ENCODE data around the gene PCYOX1L.

The PCYOX1L gene

GRCh38 chr5:149408252-149409099 is 50.6 kb downstream of the PCYOX1L start:
- TF ChIP-seq TAF1 (IDR thresholded peaks at IDR 0.05; ENCODE audit: low read depth) (no peak), NFIC (IDR thresholded peaks at IDR 0.05) (no peak), CEBPB (IDR thresholded peaks at IDR 0.05) (no peak), REST (IDR thresholded peaks at IDR 0.05; ENCODE audit: low read depth) (no peak), EGR1 (IDR thresholded peaks at IDR 0.05) (no peak), USF1 (IDR thresholded peaks at IDR 0.05) (no peak), TCF12 (IDR thresholded peaks at IDR 0.05; ENCODE audit: low read depth) (no peak), FOXM1 (IDR thresholded peaks at IDR 0.05; ENCODE audit: borderline replicate concordance, low read depth) (no peak), ZBTB7A (IDR thresholded peaks at IDR 0.05; ENCODE audit: low read depth) (no peak), CREB1 (IDR thresholded peaks at IDR 0.05; ENCODE audit: low read depth) (no peak), RAD21 (IDR thresholded peaks at IDR 0.05; ENCODE audit: low read depth) (no peak), MAX (IDR thresholded peaks at IDR 0.05) (no peak), TEAD4 (IDR thresholded peaks at IDR 0.05) (no peak)

- no peak for TF ChIP-seq MAX (IDR thresholded peaks at IDR 0.05)
- no peak for TF ChIP-seq REST (IDR thresholded peaks at IDR 0.05; ENCODE audit: low read depth)
- TF ChIP-seq ZBTB7A (IDR thresholded peaks at IDR 0.05; ENCODE audit: low read depth) = no peak
- TF ChIP-seq NFIC (IDR thresholded peaks at IDR 0.05) = no peak
- no peak for TF ChIP-seq CREB1 (IDR thresholded peaks at IDR 0.05; ENCODE audit: low read depth)
- no peak for TF ChIP-seq TEAD4 (IDR thresholded peaks at IDR 0.05)
Observed at GRCh38 chr5:149409268-149409948, 51.6 kb downstream of the PCYOX1L start.

GRCh38 chr5:149410071-149410470 is 52.2 kb downstream of the PCYOX1L start:
- TF ChIP-seq TEAD4 (IDR thresholded peaks at IDR 0.05) (no peak), NFIC (IDR thresholded peaks at IDR 0.05) (no peak)

GRCh38 chr5:149410721-149411432 is 53.0 kb downstream of the PCYOX1L start:
- TF ChIP-seq CREB1 (IDR thresholded peaks at IDR 0.05; ENCODE audit: low read depth) (no peak), MAX (IDR thresholded peaks at IDR 0.05) (no peak)

- TF ChIP-seq TAF1 (IDR thresholded peaks at IDR 0.05; ENCODE audit: low read depth) = no peak
- no peak for TF ChIP-seq REST (IDR thresholded peaks at IDR 0.05; ENCODE audit: low read depth)
- TF ChIP-seq TCF12 (IDR thresholded peaks at IDR 0.05; ENCODE audit: low read depth) = no peak
- TF ChIP-seq ZBTB7A (IDR thresholded peaks at IDR 0.05; ENCODE audit: low read depth) = no peak
- no peak for TF ChIP-seq YY1 (IDR thresholded peaks at IDR 0.05; ENCODE audit: low read depth)
- no peak for TF ChIP-seq CREB1 (IDR thresholded peaks at IDR 0.05; ENCODE audit: low read depth)
- no peak for TF ChIP-seq EP300 (IDR thresholded peaks at IDR 0.05; ENCODE audit: borderline replicate concordance)
- no peak for TF ChIP-seq CEBPB (IDR thresholded peaks at IDR 0.05)
- TF ChIP-seq USF1 (IDR thresholded peaks at IDR 0.05) = no peak
- no peak for TF ChIP-seq MAX (IDR thresholded peaks at IDR 0.05)
- TF ChIP-seq EGR1 (IDR thresholded peaks at IDR 0.05) = no peak
- TF ChIP-seq TEAD4 (IDR thresholded peaks at IDR 0.05) = no peak
- no peak for TF ChIP-seq FOXM1 (IDR thresholded peaks at IDR 0.05; ENCODE audit: borderline replicate concordance, low read depth)
- TF ChIP-seq NFIC (IDR thresholded peaks at IDR 0.05) = no peak
- no peak for TF ChIP-seq RAD21 (IDR thresholded peaks at IDR 0.05; ENCODE audit: low read depth)
Observed at GRCh38 chr5:149411738-149412519, 54.1 kb downstream of the PCYOX1L start.
